Measurements from ENCODE around the gene PARD3B.

The PARD3B gene

DNA sequence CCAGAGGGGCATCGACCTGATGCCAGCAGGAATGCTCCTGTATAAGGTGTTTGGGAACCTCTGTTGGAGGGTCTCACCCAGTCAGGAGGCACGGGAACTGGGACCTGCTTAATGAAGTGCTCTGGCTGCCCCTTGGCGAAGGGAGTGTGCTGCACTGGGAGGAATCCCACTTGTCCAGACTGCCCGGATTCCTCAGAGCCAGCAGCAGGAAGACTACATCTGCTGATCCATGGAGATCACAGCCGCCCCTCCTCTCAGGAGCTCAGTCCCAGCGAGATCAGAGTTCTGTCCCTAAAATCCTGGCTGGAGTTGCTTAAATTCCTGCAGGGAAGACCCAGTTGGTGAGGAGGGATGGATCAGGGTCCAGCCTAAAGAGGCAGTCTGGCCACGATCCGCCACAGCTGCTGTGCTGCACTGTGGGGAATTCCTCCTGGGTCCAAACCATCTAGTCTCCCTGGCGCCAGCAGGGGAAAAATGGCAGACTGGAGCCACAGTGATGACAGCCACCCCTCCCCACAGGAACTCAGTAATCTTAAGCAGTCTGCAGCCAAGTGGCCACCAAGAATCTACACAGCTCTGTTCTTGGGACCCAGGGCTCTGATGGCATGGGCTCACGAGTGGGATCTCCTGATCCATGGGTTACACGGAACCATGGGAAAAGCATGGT, 1060.5 kb downstream of the PARD3B start:
- Histone ChIP-seq H3K4me3 (ENCODE audit: low read length) (no peak overlapping the region), H3K9me3 (ENCODE audit: control insufficient read depth, insufficient read depth, low read length) (no peaks in the 10 kb centered on the region), H3K9me2 (replicated peaks; ENCODE audit: control insufficient read depth, low read length) (no peaks in the 10 kb centered on the region), H3K4me1 (ENCODE audit: control insufficient read depth, low read length) (no peaks in the 10 kb centered on the region), H3K4me2 (ENCODE audit: low read length) (no peak overlapping the region), H3K27me3 (ENCODE audit: control insufficient read depth, low read length) (no peaks in the 10 kb centered on the region; the same call in 1 of the 2 replicates), H3K79me2 (ENCODE audit: control insufficient read depth, low read length) (no peaks in the 10 kb centered on the region), H3F3A (ENCODE audit: control insufficient read depth, insufficient read depth) (no peaks in the 10 kb centered on the region), H3K36me3 (ENCODE audit: control insufficient read depth, low read length) (no peaks in the 10 kb centered on the region), H4K20me1 (ENCODE audit: control insufficient read depth, insufficient read depth, low read depth, low read length) (no peaks in the 10 kb centered on the region), H3K27ac (ENCODE audit: low read depth, low read length) (no peak overlapping the region)
- TF ChIP-seq, protein P1, sequence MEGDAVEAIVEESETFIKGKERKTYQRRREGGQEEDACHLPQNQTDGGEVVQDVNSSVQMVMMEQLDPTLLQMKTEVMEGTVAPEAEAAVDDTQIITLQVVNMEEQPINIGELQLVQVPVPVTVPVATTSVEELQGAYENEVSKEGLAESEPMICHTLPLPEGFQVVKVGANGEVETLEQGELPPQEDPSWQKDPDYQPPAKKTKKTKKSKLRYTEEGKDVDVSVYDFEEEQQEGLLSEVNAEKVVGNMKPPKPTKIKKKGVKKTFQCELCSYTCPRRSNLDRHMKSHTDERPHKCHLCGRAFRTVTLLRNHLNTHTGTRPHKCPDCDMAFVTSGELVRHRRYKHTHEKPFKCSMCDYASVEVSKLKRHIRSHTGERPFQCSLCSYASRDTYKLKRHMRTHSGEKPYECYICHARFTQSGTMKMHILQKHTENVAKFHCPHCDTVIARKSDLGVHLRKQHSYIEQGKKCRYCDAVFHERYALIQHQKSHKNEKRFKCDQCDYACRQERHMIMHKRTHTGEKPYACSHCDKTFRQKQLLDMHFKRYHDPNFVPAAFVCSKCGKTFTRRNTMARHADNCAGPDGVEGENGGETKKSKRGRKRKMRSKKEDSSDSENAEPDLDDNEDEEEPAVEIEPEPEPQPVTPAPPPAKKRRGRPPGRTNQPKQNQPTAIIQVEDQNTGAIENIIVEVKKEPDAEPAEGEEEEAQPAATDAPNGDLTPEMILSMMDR (IDR thresholded peaks at IDR 0.05; ENCODE audit: low read depth, low read length, poor library complexity, severe bottlenecking), result no peak
- TF ChIP-seq EZH2phosphoT487 (IDR thresholded peaks at IDR 0.05; ENCODE audit: borderline replicate concordance, low read length), result no peak

DNA sequence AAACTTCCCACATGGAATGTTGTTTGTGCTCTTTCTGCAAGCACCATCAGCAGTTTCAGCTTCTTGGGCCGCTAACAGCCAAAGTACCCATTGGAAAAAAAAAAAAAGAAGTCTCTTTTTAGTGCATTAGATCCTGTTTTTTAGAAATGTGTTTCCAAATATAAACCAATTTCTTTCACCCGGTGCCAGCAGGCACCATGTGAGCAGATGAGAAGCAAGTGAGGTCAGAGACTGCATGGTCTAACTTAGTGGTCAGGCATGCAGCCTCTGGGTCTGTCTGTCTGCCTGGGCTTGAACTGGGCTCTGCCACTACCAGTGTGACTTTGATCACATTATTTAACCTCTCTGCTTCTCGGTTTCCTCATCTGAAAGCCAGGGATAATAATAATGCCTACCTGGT, 1061.9 kb downstream of the PARD3B start:
- no peaks in the 10 kb centered on the region for H4K20me1 ChIP-seq (ENCODE audit: control insufficient read depth, insufficient read depth, low read depth, low read length)
- H3K36me3 ChIP-seq (ENCODE audit: control insufficient read depth, low read length), result no peaks in the 10 kb centered on the region
- H3F3A ChIP-seq (ENCODE audit: control insufficient read depth, insufficient read depth), result no peaks in the 10 kb centered on the region
- no peaks in the 10 kb centered on the region for H3K9me3 ChIP-seq (ENCODE audit: control insufficient read depth, insufficient read depth, low read length)
- no peaks in the 10 kb centered on the region for H3K79me2 ChIP-seq (ENCODE audit: control insufficient read depth, low read length)
- TF ChIP-seq, protein P1 (IDR thresholded peaks at IDR 0.05; ENCODE audit: low read depth, low read length, poor library complexity, severe bottlenecking), result no peak
- no peak for TF ChIP-seq EZH2phosphoT487 (IDR thresholded peaks at IDR 0.05; ENCODE audit: borderline replicate concordance, low read length)
- no peak overlapping the region for H3K4me3 ChIP-seq (ENCODE audit: low read length)
- no peaks in the 10 kb centered on the region; the same call in 1 of the 2 replicates for H3K27me3 ChIP-seq (ENCODE audit: control insufficient read depth, low read length)
- H3K4me1 ChIP-seq (ENCODE audit: control insufficient read depth, low read length), result no peaks in the 10 kb centered on the region
- no peak overlapping the region for H3K4me2 ChIP-seq (ENCODE audit: low read length)
- H3K27ac ChIP-seq (ENCODE audit: low read depth, low read length), result no peak overlapping the region
- H3K9me2 ChIP-seq (replicated peaks; ENCODE audit: control insufficient read depth, low read length), result no peaks in the 10 kb centered on the region

DNA sequence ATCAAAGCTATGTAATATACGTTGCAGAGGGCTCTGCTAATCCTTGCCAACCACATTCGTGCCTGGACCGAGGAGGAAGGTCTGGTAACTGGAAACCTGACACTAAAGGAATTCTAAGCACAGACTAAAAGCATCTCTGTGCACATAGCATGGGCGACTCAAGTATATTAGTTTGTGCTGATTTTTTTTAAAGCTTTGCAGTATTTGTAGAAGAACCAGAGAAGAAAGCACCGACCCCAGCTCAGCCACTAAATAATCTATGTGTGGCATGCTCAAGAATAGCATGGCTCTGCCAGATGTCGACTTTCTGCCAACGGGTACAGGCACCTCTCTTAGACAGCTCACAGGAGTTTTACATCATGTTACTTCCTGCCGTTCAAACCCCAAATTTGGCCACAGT, 1063.8 kb downstream of the PARD3B start:
- H3K27ac ChIP-seq (ENCODE audit: low read depth, low read length), result no peak overlapping the region

More for the DNA sequence above, 1063.8 kb downstream of the PARD3B start:
- Histone ChIP-seq H3K9me3 (ENCODE audit: control insufficient read depth, insufficient read depth, low read length) (no peaks in the 10 kb centered on the region), H3K36me3 (ENCODE audit: control insufficient read depth, low read length) (no peaks in the 10 kb centered on the region), H3K4me2 (ENCODE audit: low read length) (no peak overlapping the region), H3K4me3 (ENCODE audit: low read length) (no peak overlapping the region), H3K9me2 (replicated peaks; ENCODE audit: control insufficient read depth, low read length) (no peaks in the 10 kb centered on the region), H3K79me2 (ENCODE audit: control insufficient read depth, low read length) (no peaks in the 10 kb centered on the region), H3K4me1 (ENCODE audit: control insufficient read depth, low read length) (no peaks in the 10 kb centered on the region), H3F3A (ENCODE audit: control insufficient read depth, insufficient read depth) (no peaks in the 10 kb centered on the region), H4K20me1 (ENCODE audit: control insufficient read depth, insufficient read depth, low read depth, low read length) (no peaks in the 10 kb centered on the region), H3K27me3 (ENCODE audit: control insufficient read depth, low read length) (no peaks in the 10 kb centered on the region; the same call in 1 of the 2 replicates)
- TF ChIP-seq EZH2phosphoT487 (IDR thresholded peaks at IDR 0.05; ENCODE audit: borderline replicate concordance, low read length), result no peak
- TF ChIP-seq, protein P1 (IDR thresholded peaks at IDR 0.05; ENCODE audit: low read depth, low read length, poor library complexity, severe bottlenecking), result no peak
